ENCODE measurements around the gene KCNG4.

The KCNG4 gene

DNA sequence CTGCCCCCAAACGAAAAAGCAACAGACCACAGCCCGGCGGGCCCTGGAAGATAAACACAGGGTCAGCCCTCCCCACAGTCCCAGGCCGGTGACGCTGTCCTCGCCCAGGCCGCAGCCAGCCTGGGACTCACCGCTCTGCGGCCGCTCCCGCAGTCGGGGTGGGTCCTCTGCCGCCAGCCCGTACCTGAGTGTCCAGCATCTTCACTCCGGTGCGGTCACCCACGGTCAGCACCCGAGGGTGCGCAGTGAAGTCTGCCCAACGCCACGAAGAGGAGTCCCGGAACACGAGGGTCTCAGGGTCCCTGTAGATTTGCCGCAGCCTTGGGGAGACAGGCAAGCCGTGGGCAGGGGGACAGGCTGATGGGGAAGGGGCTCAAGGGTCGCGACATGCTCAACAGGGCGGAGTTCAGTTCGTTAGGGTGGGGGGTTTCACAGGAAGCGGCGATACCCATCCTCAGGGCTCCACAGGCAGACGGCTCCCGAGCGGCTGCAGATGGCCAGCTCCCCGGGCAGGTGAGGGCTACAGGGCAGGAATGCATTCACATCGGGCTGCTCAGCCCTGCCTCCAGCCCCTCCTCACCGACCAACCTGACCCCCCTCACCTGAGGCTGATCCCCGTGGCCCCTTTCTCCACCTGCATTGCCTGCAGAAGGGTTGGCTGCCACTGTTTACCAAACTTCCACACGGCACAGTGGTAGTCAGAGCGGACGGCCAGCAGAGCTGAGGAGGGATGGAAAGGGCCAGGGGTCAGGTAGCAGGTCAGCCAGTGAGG is 58.5 kb downstream of the KCNG4 start:
- no peak for DNase-seq

DNA sequence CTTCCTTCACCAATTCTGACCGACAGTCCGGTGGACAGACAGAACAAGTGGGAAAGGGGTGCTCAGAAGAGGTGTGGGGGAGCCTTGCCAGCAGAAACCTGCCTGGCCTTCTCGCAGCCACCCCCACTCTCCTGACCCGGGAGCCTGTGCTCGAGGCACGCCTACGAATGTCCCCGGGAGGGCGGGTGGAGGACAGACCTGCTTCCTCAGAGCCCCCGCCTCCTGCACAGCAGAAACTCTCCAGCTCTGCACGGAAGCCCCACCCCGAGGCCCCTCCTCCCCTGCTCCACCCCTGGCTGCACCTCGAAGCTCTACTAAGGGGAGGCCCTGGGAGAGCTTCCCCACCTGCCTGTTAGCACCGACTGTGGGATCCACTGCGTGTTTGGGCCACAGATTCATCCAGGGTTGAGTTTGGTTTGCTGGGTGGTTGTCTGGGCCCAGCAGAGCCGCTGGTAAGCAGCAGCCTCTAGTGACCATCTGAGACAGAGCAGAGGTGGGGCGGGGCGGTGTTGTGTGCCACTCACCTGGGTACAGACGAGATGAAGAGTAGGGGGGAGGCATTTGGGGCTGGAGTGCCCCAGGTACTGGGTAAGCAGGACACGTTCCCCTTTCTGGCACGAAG is 59.2 kb downstream of the KCNG4 start:
- no peak for DNase-seq

DNA sequence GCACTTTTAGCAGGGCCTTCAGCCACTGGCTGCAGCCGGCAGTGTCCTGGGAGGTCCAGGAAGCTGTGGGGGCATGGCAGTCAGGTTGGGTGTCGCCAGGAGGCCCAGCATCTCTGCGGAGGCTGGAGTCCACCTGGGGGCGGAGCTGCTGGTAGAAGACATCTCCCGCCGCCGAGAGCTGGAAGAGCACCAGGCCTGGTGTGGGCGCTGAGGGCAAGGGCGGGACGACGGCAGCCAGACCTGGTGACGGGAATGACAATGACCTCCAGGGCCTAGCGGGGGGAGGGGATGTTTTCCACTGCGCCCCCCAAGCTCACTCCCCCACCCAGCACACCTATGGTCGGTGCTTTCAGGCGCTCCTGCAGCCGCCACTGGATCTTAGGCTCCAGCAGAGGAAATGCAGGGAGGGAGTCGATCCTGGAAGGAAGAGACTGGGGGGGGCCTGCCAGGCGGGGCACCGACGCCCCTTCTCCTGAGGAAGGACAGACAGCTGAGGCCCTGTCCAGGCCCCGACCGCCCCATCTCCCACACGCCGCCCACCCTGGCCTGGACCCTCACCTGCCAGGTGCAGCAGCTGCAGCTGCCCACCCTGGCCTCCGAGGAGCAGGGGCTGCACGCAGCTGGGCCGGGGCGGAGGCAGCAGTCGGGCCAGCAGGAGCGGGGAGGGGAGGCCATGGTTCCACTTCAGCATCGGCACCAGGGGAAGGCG is 60.0 kb downstream of the KCNG4 start:
- no peak for DNase-seq

DNA sequence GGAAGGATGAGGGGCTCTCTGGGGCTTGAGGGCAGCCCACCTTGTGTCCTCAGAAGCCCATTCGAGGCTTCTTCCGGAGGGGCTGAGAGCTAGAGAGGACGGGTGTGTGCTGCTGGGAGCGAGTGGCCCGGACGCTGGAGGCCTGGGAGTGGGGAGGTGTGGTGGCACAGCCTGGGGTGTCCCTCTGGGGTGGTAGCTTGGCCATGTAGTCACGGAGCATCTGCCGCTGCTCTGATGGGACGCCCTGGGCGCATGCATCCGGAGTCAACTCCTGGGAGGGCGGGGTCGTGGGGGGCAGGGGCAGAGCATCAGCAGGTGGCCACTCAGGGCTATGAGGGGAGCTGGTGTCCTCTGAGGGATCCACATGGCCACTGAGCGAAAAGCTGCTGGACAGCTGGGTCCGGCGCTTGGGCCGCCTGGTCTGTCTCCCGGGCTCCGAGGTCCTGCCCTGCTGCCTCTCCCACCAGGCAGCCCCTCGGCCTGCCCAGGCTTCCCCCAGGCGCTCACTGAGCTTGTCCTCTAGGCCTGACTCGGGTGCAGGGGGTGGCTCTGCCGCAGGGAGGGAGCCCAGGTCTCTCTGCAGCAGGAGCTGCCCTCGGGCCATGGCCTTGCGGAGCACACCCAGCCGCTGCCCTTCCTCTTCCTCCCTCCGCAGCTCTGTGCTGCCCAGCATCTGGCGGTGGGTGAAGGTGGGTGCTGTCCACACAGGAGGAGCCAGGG is 60.8 kb downstream of the KCNG4 start:
- no peak for DNase-seq

DNA sequence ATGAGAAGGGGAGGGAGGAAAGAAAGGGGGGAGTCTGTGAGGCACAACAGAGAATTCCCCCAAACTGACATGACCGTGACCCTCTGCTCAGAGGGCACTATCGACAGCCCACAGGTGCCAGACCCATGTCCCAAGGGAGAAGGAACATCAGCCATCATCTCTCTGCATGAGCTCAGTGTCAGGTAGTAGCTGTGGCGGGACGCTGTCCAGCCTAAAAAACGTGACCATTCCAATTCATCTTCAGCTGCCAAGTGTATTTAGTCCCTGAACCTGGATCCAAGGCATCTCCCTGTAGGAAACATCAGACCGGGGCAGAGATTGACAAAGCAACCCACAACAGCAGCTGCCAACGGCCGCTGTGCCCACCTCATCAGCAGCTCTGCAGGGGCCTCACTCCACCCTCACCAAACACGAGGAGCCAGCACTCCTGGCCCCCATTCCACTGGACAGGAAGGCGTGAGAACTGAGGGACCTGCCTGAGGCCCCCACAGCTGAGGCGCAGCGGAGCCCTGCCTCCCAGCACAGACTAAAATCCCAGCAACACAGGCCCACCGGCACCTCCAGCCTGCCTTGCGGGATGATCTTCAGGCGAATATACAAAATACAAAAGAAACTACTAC is 61.6 kb downstream of the KCNG4 start:
- DNase-seq, result no peak

DNA sequence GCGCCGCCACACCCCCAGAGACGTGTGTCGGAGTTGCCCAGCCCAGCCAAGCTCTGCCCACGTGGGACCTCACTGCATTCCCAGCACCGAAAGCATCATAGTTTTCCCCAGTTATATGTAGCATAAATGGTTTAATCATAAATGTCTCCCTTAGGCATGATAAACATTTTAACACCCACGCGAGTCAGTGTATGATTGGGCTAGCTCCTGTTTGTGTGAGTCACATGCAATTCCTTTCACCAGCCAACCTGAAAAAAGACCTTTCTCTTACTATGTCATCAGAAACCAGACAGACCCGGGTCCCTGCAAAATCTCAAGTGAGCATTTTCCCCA is 62.1 kb downstream of the KCNG4 start:
- DNase-seq, result no peak

DNA sequence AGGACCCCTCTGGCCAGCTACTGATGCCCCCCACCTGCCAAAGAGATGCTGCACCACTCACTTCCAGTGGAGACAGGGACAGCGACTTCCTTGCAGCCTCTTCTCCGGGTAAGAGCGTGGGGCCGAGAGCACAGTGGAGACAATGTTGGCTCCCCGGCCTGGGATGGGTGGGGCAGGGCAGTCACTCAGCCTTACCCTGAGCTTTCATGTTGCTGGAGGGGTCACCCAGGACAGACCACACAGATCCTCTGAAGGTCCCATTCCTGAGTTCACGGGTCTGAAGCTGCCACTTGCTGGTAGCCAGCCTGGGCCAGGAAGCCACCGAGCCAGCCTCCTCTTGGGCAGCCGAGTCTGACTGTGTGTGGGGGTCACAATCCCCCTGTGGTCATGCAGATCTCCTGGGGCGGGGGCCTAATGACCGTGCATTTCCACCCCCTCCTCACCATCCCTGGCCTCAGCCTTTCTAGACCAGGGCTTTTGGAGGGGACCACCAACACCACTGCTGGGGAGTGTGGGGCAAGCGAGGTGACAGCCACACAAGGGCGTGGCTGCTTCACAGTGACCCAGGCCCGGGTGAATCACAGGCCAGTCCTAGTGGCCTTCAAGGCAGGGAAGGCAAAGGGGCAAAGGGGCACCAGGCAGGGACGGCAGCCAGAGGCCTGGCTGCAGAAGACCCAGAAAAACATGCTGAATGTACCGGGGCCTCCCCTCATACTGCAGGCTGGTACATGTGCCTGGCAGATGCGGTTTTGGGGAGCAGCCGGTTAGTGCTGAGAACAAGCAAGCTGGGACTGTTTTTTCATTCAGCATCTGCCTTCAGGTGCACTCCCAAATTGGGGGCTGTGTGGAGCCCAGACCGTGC is 63.4 kb downstream of the KCNG4 start:
- no peak for DNase-seq

DNA sequence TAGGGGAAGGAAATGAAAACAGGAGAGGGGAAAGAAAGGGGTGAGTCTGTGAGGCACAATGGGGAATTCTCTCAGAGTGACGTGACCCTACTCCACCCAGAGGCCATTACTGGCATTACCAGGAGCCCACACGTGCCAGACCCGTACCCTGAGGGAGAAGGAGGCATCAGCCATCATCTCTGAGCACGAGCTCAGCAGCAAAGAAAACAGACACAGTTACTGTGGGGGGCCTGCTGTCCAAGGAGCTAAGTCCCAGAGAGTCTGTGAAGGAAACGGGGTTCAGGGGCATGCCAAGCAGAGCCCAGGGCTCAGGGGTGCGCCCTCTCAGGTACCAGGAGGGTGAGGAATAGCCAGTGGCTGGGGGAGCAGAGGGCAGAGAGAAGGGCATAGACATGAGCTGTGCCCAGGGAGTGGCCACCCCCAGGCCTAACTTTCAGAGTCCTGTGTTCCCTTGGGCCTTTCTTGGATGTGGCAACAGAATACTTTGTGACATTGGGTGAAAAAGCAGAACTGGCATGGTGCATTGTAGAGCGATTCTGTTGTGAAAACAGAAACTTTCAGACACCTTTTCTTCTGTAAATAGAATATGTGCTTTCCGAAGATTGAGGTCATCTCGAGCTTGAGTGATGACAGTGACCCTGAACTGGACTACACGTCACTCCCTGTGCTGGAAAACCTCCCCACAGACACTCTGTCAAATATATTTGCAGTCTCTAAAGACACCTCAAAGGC is 64.3 kb downstream of the KCNG4 start:
- peak; percentile 53 for DNase-seq

DNA sequence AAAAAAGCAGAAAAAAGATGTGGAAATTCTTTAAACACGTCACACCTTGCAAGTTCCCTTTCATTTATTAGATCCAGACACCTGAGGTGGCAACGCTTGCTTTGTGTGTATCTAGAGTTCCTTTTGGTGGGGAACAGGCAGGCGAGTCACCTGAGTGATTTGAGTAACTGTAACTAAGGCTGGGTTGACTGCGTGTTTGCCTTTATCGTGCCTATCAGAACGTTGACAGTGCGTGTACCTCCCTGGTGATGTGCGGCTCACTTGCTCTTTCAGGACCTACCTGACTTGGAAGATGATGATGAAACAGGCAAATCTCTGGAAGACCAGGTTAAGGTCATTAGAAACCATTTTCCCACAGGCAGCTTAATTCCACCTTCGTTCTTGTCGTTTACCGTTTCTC is 65.4 kb downstream of the KCNG4 start:
- DNase-seq, result no peak

DNA sequence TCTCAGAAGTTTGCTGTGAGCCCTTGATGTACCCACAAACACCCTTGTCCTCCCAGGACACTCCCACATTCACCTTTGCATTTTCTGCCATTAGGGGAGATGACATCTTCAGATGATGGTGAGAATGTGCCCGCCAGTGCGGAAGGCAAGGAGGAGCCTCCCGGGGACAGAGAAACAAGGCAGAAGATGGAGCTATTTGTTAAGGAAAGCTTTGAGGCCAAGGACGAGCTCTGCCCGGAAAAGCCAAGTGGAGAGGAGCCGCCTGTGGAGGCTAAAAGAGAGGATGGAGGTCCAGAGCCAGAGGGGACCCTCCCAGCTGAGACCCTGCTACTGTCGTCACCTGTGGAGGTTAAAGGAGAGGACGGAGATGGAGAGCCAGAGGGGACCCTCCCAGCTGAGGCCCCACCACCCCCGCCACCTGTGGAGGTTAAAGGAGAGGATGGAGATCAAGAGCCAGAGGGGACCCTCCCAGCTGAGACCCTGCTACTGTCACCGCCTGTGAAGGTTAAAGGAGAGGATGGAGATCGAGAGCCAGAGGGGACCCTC is 70.0 kb downstream of the KCNG4 start:
- DNase-seq, result no peak
